Esophagus squamous epithelium (tissue), 5 donors: ENCODE measurements around the gene SLC45A1. TPM values are rescaled to one million over a fixed set of nuclear protein-coding genes. Genes with fewer than 3 reads are reported as not detected.

Experiments used
- DNase-seq: peaks from one replicate; lab custom pipeline; 2025; lab: John Stamatoyannopoulos, UW
- H3K27ac ChIP-seq, 4 donors: fragments of 200-600 bp; sonication (generic); one replicate each; pipeline ENCODE4 v1.5.1; 2016 to 2019; ENCODE audit warnings: mild to moderate bottlenecking in 1 of 4
- H3K27me3 ChIP-seq, 4 donors: fragments of 200-600 bp; sonication (generic); 1 replicate in 3 of 4; 2 replicates in 1 of 4; pipeline versions ENCODE4 v1.5.1 to v1.6.0; 2017 to 2021; ENCODE audit warnings: antibody characterized with exemption in 1 of 4
- H3K36me3 ChIP-seq, 3 donors: fragments of 200-600 bp; sonication (generic); one replicate each; pipeline ENCODE4 v1.5.1; 2016 to 2019
- H3K4me1 ChIP-seq, 3 donors: fragments of 200-600 bp; sonication (generic); one replicate each; pipeline ENCODE4 v1.5.1; 2017 to 2019
- H3K4me3 ChIP-seq, 4 donors: fragments of 200-600 bp; sonication (generic); 1 replicate in 3 of 4; 2 replicates in 1 of 4; pipeline ENCODE4 v1.5.1; 2016 to 2019; ENCODE audit warnings: mild to moderate bottlenecking in 2 of 4, moderate library complexity in 1 of 4
- H3K9me3 ChIP-seq, 3 donors: fragments of 200-600 bp; sonication (generic); one replicate each; pipeline ENCODE4 v1.5.1; 2016 to 2019
- CTCF ChIP-seq, 6 experiments: fragments of 450-650 bp in 4 of 6; fragments of 200-600 bp in 2 of 6; sonication (generic) in 2 of 6; IDR thresholded peaks; one replicate each; pipeline ENCODE4 v1.5.1; 2016 to 2019; ENCODE audit warnings: antibody characterized with exemption in 6 of 6, mild to moderate bottlenecking in 4 of 6, moderate library complexity in 4 of 6
- POLR2A ChIP-seq, 4 donors: fragments of 450-650 bp; IDR thresholded peaks; one replicate each; pipeline ENCODE4 v1.6.1; 2017; ENCODE audit warnings: antibody characterized with exemption in 4 of 4, mild to moderate bottlenecking in 4 of 4, moderate library complexity in 3 of 4
- WGBS, 2 donors: methylation state at CpG; one replicate each; pipeline ENCODE4 v1.1.5; 2018; 5-methylcytosine and 5-hydroxymethylcytosine counted together
- intact Hi-C: fragments of 100-400 bp; cut with DNase I; formaldehyde crosslinking; loops from one replicate; pipeline ENCODE4 v1.15.0; 2022
- total RNA-seq, 4 donors: library from RNA; depleted of rRNA; stranded (reverse); fragments of >200 nt; gene quantifications; one replicate each; pipeline ENCODE4 v1.1.0, GENCODE V29; 2016
- donor health status: DM: yes; HTN: yes; CAD: no.

Gene SLC45A1
- total RNA-seq, 4 donors from 2014 or later: 0.13 to 3.4 (median 0.81) TPM

- intact Hi-C loops: no loop called here
- TF ChIP-seq POLR2A (IDR thresholded peaks at IDR 0.05) (no peak), CTCF (IDR thresholded peaks at IDR 0.05) (no peak)
- DNase-seq: no peak
- Histone ChIP-seq H3K36me3 (peaks cover 28 to 69% (median 30%) of the 10 kb centered on the region in 3 donors), H3K9me3 (no peaks in the 10 kb centered on the region), H3K27ac (peak overlapping the region; percentile 19 to 84 (median 76)), H3K4me3 (no peak overlapping the region), H3K27me3 (no peaks in the 10 kb centered on the region), H3K4me1 (peaks cover 20 to 73% (median 36%) of the 10 kb centered on the region in 3 donors)
- WGBS, 2 donors: 80 to 83% methylated on average over 19 to 20 of the region's 29 CpGs
Observed at GRCh38 chr1:8364528-8365442, 46.9 kb downstream of the SLC45A1 start.

- peaks cover 20 to 83% (median 44%) of the 10 kb centered on the region in 3 donors for H3K4me1 ChIP-seq
- TF ChIP-seq POLR2A (IDR thresholded peaks at IDR 0.05) (no peak), CTCF (IDR thresholded peaks at IDR 0.05) (no peak)
Observed at GRCh38 chr1:8365661-8366362, 47.9 kb downstream of the SLC45A1 start.

GRCh38 chr1:8367571-8368194, 49.8 kb downstream of the SLC45A1 start:
- WGBS, 2 donors: 67 to 74% methylated on average over 8 of the region's 8 CpGs
- Histone ChIP-seq H3K36me3 (peaks cover 4 to 60% (median 16%) of the 10 kb centered on the region in 3 donors), H3K4me3 (no peak overlapping the region), H3K9me3 (no peaks in the 10 kb centered on the region), H3K27me3 (no peaks in the 10 kb centered on the region), H3K27ac (peak overlapping the region in 3 of 4 donors; percentile 39 to 84 (median 47)), H3K4me1 (peaks cover 36 to 98% (median 61%) of the 10 kb centered on the region in 3 donors)
- no peak for DNase-seq
- intact Hi-C loops: no loop called here
- no peak for TF ChIP-seq CTCF (IDR thresholded peaks at IDR 0.05)

More at GRCh38 chr1:8365661-8366362, 47.9 kb downstream of the SLC45A1 start:
- no peak for DNase-seq
- Histone ChIP-seq H3K4me3 (no peak overlapping the region), H3K9me3 (no peaks in the 10 kb centered on the region), H3K27ac (peak overlapping the region in 2 of 4 donors; percentile 75 to 84), H3K36me3 (peaks cover 19 to 63% (median 25%) of the 10 kb centered on the region in 3 donors), H3K27me3 (no peaks in the 10 kb centered on the region)
- intact Hi-C loops: no loop called here
- WGBS, 2 donors: 84 to 96% methylated on average over 7 to 18 of the region's 24 CpGs

- WGBS, 2 donors: 75 to 84% methylated on average over 5 of the region's 5 CpGs
- H3K27ac ChIP-seq: peak overlapping the region in 2 of 4 donors; percentile 84 to 85
Observed at GRCh38 chr1:8368956-8369639, 51.2 kb downstream of the SLC45A1 start.

More at GRCh38 chr1:8368956-8369639, 51.2 kb downstream of the SLC45A1 start:
- H3K4me3 ChIP-seq: no peak overlapping the region
- H3K9me3 ChIP-seq: no peaks in the 10 kb centered on the region
- H3K27me3 ChIP-seq: no peaks in the 10 kb centered on the region
- H3K36me3 ChIP-seq: peaks cover 4 to 53% (median 16%) of the 10 kb centered on the region in 3 donors
- intact Hi-C loops: no loop called here
- H3K4me1 ChIP-seq: peaks cover 37 to 98% (median 59%) of the 10 kb centered on the region in 3 donors
- DNase-seq: no peak
- no peak for TF ChIP-seq CTCF (IDR thresholded peaks at IDR 0.05)
- no peak for TF ChIP-seq POLR2A (IDR thresholded peaks at IDR 0.05)
